Stimulated activated CD4-positive, alpha-beta T cell treated with anti-CD3 and anti-CD28 coated beads, TNF-alpha, amount 100 ng/mL, for 24 hours (primary cell): ENCODE results near the gene COBL.

Experiments used
- DNase-seq, 3 experiments: peaks; one replicate each; pipeline ENCODE4 v3.0.0-alpha.2; 2020; ENCODE audit warnings: low read depth in 3 of 3

Gene COBL

DNA sequence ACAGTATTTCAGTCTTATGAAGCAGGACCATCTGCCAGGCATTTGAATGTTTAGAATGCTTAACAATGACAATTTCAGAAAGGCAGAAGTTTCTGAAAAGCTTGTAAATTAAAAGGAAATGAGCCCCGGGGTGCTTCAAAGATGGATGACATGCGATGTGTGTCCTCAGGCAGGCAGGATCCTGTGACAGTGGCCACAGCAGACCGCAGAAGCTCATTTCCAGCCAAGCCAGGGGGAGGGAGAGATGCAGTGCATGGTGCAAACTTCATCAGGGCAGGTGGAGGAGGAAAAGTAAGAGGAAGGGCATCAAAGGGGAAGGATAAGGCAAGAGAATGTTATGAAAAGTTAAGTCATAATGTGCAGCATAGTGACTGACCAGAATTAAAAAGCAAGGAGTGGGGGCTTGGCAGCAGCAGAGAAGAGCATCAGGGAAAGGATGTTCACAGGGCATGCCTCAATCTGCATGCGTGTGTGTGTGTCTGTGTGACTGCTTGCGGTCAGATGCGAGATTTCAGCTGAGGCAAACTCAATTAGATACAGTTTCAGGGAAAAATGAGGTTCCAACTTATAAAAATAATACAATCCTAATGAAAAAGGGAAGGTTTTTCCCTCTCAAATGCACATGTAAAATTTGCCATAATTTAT is 173.7 kb downstream of the COBL start:
- no peak for DNase-seq

DNA sequence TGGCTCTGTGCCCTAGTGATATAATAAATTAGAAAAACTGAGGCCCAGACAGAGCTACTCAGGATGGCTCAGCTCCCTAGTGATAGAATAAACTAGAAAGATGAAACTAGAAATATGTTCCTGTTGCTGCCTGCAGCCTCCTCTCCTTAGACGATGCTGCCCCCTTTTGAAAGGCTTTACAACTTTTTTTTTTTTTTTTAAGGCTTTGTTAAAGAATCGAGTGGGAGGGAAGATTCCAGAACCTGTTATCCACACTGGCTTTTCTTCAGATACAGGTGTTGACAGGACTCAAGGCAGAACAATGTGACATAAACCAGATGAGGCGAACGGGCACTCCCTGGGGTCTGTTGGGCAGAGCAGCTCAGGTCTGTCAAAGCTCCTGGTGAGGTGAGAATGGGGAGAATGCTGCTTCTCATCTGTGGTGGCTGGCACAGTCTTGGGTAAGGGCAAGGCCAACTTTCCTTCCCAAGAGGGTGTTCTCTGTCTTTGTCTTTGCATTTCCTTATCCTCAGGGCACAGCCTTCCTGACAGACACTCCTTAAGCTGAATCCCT is 175.1 kb downstream of the COBL start:
- no peak for DNase-seq

DNA sequence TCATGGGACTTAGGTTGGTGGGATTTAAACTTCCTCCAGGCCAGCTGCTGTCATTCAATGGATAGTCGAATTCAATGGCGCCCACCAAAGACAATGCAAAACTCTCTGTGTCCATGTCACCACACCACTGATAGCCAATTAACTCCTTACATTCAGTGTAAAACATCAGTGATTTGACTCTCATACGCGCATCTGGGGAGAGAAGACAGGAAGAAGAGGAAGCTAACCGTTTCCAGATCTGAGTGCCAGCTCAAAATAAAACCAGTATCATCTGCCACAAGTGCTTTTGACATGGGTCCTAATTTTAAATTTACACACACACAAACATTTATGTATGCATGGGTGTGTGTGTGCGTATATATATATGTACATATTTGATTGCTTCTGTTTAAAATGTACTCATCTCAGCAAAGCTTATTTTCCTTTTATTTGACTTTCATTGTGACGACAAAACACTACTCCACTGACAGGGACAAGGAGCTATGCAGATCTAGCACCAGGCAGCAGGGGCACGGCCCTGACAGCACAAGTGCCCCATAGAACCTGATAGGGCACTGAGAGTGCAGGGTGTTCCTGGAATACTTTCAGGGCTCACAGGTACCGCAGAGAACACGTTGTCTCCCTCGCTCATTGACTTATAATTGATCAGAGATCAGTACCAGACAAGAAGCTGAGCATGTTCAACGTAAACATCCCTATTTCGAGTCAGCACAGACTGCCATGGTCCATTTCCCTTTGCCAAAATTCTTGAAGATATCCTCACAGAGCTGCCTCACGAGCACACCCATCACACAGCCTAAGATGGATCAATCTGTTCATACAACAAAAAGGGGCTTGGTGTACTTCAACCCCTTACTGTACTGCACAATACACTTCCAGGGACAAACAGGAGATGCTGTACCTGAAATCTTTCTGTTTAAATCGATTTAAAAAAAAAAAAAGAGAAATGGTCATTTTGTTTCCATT is 176.1 kb downstream of the COBL start:
- no peak for DNase-seq

DNA sequence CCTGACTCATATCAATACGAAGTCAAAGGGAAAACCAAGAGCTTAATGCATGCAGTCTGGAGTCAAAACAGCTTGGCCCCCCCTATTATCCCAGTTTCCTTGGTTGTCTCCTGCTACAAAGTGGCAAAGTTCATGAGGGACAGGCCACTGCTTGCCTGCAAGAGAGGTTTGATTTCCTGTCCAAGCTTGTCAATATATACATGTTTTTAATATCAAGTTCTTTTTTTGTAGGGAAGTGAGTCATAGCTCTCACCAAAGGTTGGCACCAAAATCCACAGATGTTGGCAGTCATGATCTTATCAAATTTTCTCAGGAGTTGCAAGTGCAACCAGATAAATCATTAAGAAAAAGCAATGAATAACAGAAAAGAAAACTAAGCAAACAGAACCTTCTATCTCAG is 176.8 kb downstream of the COBL start:
- no peak for DNase-seq

DNA sequence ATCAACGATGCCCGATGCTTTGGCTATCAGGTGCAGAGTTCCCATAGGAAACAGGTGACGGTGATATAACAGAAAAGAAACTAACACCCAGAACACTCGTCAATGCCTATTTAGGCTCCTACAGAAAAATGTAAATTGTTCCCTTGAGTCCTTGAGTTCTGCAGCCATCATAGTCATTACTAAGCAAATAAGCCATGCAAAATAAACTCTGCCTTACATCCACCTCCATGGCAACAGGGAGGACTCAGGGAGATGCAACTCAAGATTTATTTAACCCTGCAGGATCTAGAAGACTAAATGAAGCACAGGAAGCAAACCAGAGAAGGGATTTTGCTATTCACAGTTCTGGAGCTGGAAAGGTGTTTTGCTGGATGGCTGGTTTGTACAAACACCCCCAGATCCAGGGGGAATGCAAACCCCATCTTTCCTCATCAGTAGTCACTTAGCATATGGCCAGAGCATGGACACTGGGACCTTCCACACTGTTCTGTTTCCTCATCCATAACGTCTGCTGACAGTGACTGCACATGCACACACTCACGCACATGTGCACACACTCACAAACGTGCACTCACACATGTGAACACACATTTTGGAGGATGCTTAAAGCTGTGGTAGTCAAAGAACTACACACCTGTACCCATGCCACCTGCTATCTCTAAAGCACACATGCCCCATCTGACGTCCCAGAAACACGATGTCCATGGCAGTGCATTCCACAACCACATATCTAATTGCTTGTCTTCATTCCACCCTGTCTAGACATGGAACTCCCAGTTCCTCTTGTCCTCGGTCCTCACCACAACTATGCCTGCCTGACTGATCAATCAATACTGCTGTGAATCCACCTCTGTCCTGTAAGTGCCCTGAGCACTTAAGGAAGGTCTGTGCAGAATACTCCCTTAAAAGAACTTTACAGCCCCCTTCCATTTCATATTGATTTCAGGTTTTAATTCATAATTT is 178.2 kb downstream of the COBL start:
- DNase-seq: no peak

DNA sequence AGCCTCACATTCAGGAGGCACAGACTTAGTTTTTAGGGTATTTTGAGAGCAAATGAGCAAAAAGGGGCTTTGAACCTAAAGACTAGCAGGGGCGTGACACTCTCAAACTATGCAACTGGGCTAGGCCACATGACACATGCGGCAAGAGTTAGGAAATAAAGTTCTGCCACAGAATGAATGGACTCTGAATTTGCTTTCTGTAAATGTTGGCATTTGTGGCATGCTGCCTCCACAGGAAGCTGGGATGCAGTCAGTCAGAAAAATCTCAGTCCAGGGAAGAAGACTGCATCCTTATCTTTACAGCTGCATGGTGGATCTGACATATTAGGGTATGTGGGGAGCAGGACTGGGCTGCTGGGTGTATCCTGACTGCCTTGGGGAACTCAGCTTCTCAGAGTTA is 181.0 kb downstream of the COBL start:
- DNase-seq: no peak

DNA sequence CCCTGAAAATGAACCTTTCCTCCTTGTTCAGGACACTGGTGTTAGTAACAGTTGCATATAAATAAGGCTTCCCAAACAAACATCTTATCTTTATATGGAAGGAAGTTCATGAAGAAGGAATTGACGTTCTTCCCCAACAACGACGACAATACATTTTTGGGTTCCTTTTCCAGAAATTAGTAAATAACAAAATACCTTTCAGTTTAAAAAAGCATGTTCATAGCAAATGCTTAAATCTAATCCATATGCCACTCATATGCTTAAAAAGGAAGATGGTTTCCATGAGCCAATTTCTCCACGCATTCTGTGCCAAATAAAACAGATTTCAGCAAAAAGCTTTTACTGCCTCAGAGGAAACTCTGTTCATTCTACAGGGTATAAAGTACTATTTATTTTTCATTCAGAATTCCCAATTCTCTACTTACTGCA is 182.6 kb downstream of the COBL start:
- DNase-seq: no peak

DNA sequence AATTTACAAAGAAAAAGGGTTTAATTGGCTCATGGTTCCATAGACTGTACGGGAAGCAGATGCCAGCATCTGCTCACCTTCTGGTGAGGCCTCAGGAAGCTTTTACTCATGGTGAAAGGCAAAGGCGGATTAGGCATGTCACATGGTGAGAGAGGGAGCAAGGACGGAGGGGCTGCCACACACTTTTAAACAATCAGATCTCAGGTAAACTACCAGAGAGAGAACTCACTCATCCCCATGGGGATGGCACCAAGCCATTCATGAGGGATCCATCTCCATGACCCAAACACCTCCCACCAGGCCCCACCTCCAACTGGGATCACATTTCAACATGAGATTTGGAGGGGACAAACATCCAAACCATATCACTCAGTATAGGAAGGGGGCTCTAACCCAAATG is 183.9 kb downstream of the COBL start:
- no peak for DNase-seq

DNA sequence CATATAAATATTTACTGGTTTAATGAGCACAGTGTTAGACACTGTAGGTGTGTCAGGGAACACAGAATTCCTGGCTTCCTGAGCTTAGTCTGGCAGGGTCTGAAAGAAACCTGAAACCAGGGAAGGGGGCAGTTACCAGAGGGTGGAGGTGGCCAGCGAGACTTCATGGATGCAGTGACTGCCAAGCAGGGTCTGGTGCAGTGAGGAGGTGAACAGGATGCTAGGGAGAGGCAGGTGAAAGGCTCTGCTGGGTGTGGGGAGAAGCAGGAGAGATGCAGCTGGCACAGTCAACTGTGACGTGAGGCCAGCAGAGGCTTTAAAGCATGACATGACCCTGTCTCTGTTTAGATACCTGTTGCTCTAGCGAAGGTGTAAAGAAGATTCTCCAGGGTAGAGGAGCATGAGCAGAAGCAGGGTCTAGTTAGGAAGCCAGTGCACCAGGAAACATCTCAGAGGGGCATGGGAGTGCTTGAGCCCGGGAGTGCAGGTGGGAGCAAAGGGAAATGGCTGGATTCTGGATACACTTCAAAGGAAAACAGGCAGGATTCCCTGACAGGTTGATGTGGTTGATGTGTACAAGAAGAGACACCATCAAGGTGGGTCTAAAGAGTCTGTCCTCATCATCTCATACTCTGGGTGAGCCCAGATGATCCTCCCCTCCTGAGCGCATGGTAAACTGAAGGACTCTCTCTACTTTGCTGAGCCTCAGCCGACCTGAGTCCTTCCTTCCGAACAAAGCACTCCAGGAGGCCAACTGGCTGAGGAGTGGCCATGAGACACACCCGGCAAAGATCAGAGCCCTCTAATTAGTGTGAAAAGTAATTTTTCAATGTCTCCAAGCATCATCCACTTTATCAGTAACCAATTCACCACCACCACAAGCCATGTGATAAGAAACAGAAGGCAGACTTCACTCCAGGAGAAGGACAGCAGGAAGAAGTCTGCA is 186.8 kb downstream of the COBL start:
- no peak for DNase-seq

DNA sequence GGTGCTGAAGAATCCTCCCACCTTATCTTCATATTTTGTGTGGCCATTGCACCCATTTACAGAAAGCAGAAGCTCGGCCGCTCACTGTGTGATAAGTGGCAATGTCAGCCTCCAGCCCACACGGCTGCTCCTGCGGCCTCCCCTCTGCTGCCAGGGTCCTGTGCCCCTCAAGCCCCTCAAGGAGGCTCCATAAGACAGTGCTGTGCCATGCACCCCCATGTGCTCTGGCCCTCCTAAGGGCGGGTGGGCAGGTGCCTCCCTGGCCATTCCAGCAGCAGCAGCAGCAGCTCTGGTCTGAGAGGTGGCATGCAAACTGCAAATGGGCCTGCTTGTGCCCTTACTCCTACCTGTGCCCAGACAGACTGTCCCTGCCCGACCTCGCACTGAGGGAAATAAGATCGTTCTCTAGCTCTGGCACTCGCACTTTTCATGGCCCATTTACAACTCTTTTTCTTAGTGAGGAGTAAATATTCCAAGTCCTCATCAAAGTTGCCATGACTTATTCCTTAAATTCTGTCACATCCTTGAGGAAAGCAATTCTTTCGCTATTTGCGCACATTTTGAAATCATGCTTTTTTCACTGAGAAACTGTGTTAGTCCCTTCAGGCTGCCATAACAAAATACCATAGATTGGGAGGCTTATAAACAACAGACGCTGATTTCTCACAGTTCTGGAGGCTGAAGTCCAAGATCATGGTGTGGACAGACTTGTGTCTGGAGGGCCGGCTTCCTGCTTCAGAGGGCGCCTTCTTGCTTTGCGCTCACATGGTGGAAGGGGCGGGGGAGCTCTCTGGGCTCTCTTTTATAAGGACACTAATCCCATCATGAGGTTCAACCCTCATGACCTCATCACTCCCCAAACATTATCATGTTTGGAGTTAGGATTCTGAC is 187.8 kb downstream of the COBL start:
- DNase-seq: no peak

DNA sequence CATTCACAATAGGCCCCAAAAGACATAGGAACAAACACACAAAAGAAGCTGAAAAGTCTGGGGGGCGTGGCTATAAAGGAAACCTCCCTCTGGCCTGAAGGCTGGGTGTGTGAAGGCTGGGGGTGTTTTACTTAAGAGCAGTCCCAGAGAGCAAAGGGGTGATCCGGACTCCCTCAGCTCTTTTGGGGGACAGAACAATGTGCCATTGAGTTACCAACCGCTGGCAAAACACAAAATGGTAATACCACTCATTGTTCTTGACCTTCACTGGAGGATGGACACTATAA is 189.0 kb downstream of the COBL start:
- no peak for DNase-seq

DNA sequence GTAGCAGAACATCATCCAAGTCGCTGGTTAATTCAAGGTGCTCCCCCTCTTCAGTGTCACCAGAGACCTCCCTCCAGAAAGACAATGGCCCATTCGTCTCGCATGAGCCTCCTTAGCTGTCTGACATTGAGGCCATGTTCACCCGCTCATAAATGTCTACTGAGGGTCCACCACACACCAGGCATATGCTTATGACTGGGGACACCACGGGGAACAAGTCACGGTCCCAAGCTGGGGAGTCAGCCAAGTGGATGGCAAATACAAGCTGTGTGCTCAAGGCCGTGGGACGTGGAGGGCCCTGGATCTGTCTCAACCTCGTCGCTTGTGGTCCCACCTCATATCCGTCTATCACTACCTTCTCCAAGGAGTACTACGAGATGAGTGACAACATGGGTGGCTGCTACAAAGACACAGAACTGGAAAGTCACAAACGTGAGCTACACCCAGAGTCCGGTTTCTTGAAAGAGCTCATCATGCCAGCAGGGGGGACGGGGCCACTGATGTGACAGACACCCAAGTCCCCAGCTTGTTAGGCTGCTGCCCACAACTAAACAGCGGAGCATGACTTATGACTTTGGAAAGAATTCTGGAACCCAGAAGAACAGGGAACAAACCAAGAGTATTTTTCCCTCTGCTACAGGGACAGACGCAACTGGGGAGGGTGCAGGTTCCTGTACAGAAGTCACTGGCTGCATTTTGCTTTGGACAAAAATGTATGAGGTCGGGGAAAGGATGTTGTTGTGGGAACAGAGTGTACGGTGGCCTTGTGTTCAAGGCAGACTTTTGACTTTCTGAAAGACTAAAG is 189.6 kb downstream of the COBL start:
- DNase-seq: no peak

DNA sequence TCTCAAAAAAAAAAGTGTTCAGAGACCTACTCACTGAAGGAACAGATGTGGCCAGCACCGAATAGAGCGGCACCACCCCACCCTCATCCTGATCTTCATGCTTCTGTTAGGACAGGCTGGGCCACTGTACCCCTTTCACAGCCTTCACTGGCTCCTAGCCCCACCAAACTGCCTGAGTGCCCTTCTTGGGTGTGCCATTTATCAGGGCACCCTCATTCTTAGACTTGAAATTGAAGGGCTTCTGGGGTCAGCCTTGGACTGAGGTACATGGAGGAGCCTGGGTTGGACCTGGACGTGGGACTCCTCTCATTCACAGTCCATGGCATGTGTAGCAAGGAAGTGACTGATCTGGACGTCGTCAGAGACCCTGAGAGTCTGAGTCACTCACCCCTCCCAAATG is 190.3 kb downstream of the COBL start:
- no peak for DNase-seq

DNA sequence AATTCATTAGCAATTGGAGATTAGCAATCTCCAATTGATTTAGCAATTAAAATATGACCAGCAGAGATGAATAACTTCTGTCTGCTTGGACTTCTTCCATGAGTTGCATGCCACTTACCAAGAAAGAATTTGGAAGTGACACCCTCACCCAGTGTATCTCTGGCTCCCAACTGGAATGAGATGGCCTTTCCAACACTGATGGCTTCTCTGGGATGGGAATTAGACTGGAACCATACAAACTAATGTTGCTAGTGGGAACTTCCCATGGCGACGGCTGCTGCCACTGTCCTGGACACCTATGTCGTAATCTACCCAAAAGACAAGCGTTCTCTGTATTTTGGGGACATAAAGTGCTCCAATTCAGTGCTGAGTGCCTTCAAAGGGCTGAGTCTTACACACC is 192.3 kb downstream of the COBL start:
- no peak for DNase-seq

DNA sequence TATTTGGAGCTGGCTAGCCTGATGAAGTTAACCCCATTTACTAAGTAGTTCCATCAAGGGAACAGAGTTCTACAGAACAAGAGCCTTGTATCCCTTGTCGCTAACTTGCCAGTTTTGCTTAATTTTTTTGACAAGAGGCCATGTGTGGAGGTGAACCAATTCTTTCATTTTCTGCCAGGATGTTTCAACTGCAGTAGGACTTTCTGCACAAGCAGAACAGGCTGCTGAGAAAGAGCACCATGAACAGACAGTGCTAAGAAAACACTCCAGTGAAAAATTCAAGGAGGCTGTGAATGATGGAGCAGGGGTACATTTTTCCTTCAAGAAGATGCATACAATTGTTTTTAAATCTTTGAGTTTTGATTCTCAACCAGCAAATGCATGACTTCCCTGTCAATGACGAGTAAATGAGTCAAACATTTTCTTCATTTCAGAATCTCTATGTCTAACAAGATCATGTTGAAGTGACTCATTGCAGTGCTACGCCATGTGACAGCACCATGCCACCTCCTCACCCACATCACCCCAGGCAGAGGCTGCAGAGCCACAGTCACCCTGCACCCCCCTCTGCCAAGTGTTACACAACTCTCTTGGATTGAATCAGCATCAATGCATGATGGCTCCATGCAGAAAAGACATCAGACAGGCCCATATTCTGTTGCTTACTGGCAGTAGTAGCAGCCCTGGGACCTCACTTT is 193.1 kb downstream of the COBL start:
- peak; percentile 49 to 72 (median 62) for DNase-seq

DNA sequence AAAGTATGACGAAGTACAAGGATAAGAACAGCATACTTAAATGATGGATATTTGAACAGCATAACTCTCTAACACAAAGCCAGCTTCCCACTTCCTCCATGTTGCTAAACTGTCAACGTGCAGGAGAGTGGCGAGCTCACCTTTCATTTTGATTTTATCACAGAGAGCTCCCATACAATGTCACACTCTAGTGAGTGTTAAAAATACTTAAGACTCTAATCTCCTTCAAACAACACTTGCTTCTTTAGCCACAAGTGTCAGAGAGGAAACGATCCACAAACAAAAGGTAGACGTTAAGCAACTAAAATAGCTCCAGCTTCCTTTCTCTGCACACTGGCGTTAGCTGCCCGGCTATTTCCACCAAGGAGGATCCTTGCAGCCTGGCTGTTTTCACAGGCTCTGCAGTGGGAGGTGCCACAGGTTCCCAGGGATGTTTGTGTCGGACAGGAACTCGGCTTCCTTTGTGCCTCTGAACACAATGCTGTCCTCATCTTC is 194.6 kb downstream of the COBL start:
- DNase-seq: no peak

DNA sequence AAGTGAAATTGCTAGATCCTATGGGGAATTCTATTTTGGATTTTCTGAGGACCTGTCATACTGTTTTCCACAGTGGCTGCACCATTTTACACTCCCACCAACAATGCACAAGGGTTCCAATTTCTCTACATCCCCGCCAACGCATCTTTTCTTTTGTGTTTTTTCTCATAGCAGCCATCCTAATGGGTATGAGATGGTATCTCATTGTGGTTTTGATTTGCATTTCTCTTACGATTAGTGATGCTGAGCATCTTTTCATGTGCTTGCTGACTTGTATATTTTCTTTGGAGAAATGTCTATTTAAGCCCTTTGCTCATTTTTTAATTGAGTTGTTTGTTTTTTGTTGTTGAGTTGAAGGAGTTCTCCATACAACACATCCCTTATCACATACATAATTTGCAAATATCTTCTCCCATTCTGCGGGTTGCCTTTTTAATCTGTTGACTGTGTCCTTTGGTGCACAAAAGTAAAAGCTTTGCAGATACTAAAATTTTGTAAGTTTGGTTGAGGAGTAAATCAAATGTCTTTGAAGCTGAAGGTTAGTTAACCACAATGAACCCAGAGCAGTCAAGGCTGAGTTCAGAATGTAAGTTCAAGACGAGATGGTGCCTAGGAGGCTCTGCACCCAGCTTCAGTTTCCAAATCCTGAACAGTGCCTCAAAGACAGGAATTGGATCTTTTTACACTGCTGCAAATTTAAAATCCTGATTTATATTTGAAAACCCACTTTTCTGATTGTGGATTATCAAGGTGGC is 195.4 kb downstream of the COBL start:
- no peak for DNase-seq
